ENCODE data around the gene DCUN1D2.
A peak's percentile ranks its signal among the peaks of the same experiment; 100 is the strongest.

DCUN1D2 gene

GRCh38 chr13:113495494-113496210 is 5.1 kb upstream of the DCUN1D2 start:
- DNase-seq (ENCODE audit: insufficient read length, low spot score) (no peak), FAIRE-seq (no peak)
- TF ChIP-seq PAX5 (IDR thresholded peaks at IDR 0.05; ENCODE audit: insufficient read depth, low read length, severe bottlenecking), result no peak

- TF ChIP-seq SPI1 (IDR thresholded peaks at IDR 0.05; ENCODE audit: low read depth, low read length) (no peak), POLR2A (IDR thresholded peaks at IDR 0.05; ENCODE audit: low read depth, low read length) (no peak), POU2F2 (IDR thresholded peaks at IDR 0.05; ENCODE audit: low read depth, low read length) (no peak), TAF1 (IDR thresholded peaks at IDR 0.05; ENCODE audit: low read depth, low read length) (no peak), POLR2AphosphoS5 (IDR thresholded peaks at IDR 0.05; ENCODE audit: low read depth, low read length) (no peak), PAX5 (IDR thresholded peaks at IDR 0.05; ENCODE audit: insufficient read depth, low read length, severe bottlenecking) (no peak)
- FAIRE-seq (peak; percentile 89), DNase-seq (ENCODE audit: insufficient read length, low spot score) (no peak)
Observed at GRCh38 chr13:113493315-113493951, 2.9 kb upstream of the DCUN1D2 start.

DNA sequence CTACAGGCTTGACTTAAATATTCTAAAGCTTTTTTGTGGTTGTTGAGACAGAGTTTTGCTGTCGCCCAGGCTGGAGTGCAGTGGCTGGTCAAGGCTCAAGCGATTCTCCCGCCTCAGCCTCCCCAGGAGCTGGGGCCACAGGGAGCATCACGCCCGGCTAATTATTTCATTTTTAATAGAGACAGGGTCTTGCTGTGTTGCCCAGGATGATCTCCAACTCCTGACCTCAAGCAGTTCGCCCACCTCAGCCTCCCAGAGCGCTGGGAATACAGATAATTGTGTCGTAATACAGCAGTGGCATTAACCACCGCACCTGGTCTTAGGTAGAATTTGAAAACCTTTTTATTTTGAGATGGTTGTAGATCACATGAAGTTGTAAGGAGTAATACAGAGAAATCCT is 1.5 kb upstream of the DCUN1D2 start:
- DNase-seq (ENCODE audit: insufficient read length, low spot score), result no peak
- TF ChIP-seq TAF1 (IDR thresholded peaks at IDR 0.05; ENCODE audit: low read depth, low read length) (no peak), SPI1 (IDR thresholded peaks at IDR 0.05; ENCODE audit: low read depth, low read length) (no peak)
- FAIRE-seq, result no peak

DNA sequence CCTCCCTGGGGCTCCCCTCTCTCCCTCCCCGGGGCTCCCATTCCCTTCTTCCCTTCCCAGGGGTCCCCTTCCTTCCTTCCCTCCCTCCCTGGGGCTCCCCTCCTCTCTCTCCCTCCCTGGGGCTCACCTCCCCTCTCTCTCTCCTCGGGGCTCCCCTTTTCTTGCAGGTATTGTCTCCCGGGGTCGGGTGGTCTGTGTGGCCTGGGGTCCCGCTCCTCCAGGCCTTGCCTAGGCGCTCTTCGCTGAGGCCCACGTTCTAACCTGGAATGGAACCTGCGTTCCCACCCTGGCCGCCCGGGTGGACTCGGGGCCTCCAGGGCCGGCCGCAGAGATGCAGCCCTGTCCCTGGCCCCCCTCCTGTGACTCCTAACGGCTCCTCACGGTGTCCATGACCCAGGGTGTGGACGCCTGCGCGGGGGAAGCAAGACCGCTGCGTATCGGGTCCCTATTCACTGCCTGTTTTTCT is 940 bp upstream of the DCUN1D2 start:
- DNase-seq (ENCODE audit: insufficient read length, low spot score) (no peak), FAIRE-seq (no peak)
- TF ChIP-seq TAF1 (IDR thresholded peaks at IDR 0.05; ENCODE audit: low read depth, low read length), result no peak

- TF ChIP-seq POLR2AphosphoS5 (IDR thresholded peaks at IDR 0.05; ENCODE audit: low read depth, low read length), result no peak
- no peak for TF ChIP-seq POU2F2 (IDR thresholded peaks at IDR 0.05; ENCODE audit: low read depth, low read length)
- TF ChIP-seq SPI1 (IDR thresholded peaks at IDR 0.05; ENCODE audit: low read depth, low read length), result no peak
- TF ChIP-seq PAX5 (IDR thresholded peaks at IDR 0.05; ENCODE audit: insufficient read depth, low read length, severe bottlenecking), result no peak
- DNase-seq (ENCODE audit: insufficient read length, low spot score), result peak; percentile 39
Observed at GRCh38 chr13:113489549-113490495, 689 bp downstream of the DCUN1D2 start.

GRCh38 chr13:113489171-113489548 is 1.4 kb downstream of the DCUN1D2 start:
- FAIRE-seq (no peak), DNase-seq (ENCODE audit: insufficient read length, low spot score) (no peak)
- TF ChIP-seq POU2F2 (IDR thresholded peaks at IDR 0.05; ENCODE audit: low read depth, low read length), result no peak
- no peak for TF ChIP-seq PAX5 (IDR thresholded peaks at IDR 0.05; ENCODE audit: insufficient read depth, low read length, severe bottlenecking)
- no peak for TF ChIP-seq TAF1 (IDR thresholded peaks at IDR 0.05; ENCODE audit: low read depth, low read length)
- no peak for TF ChIP-seq SPI1 (IDR thresholded peaks at IDR 0.05; ENCODE audit: low read depth, low read length)
- no peak for TF ChIP-seq POLR2AphosphoS5 (IDR thresholded peaks at IDR 0.05; ENCODE audit: low read depth, low read length)
- TF ChIP-seq POLR2A (IDR thresholded peaks at IDR 0.05; ENCODE audit: low read depth, low read length), result no peak

More at GRCh38 chr13:113489549-113490495, 689 bp downstream of the DCUN1D2 start:
- no peak for FAIRE-seq

- peak; percentile 57 for TF ChIP-seq SPI1 (IDR thresholded peaks at IDR 0.05; ENCODE audit: low read depth, low read length)
- no peak for TF ChIP-seq POLR2AphosphoS5 (IDR thresholded peaks at IDR 0.05; ENCODE audit: low read depth, low read length)
- no peak for TF ChIP-seq PAX5 (IDR thresholded peaks at IDR 0.05; ENCODE audit: insufficient read depth, low read length, severe bottlenecking)
- no peak for TF ChIP-seq POU2F2 (IDR thresholded peaks at IDR 0.05; ENCODE audit: low read depth, low read length)
- TF ChIP-seq POLR2A (IDR thresholded peaks at IDR 0.05; ENCODE audit: low read depth, low read length), result no peak
- no peak for TF ChIP-seq TAF1 (IDR thresholded peaks at IDR 0.05; ENCODE audit: low read depth, low read length)
- FAIRE-seq (no peak), DNase-seq (ENCODE audit: insufficient read length, low spot score) (no peak)
Observed at GRCh38 chr13:113488283-113488682, 2.2 kb downstream of the DCUN1D2 start.

DNA sequence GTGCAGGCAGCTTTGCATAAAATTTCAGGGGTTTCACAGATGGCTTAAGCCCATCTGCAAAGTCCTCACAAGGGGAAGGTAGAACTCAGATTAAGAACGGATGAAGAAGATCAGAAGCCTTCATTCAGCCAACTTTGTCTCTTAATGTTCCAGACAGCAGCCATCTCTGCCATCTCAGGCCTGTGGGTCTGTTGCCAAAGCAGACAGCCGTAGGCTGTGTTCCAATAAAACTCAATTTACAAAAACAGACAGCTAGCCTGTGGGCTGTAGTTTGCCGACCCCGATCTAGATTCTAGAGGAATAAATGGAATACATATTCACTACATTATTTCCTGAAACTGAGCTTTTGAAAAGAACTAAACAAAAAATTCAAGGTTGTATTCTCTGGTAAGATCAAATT is 3.8 kb downstream of the DCUN1D2 start:
- TF ChIP-seq SPI1 (IDR thresholded peaks at IDR 0.05; ENCODE audit: low read depth, low read length), result no peak
- no peak for TF ChIP-seq POLR2A (IDR thresholded peaks at IDR 0.05; ENCODE audit: low read depth, low read length)
- no peak for DNase-seq (ENCODE audit: insufficient read length, low spot score)
- FAIRE-seq, result no peak

DNA sequence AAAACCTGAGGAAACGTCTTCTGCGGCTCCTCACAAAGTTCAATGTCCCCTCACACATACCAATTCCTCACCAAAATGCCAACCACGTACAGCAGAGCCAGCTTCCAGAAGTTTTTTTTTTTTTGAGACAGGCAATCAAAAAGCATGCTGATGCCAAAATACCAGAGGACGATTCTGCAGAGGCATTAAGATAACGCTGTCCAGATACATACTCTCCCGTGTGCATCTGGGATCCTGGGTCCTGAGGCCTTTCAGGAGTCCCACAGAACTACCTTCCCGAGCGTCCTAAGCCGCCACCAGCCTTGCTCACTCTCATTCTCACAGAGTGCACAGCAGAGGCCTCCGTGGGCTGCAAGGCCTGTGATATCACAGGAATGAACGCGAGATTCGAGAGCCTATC is 5.0 kb downstream of the DCUN1D2 start:
- no peak for DNase-seq (ENCODE audit: insufficient read length, low spot score)
- TF ChIP-seq POLR2AphosphoS5 (IDR thresholded peaks at IDR 0.05; ENCODE audit: low read depth, low read length) (no peak), PAX5 (IDR thresholded peaks at IDR 0.05; ENCODE audit: insufficient read depth, low read length, severe bottlenecking) (no peak), SPI1 (IDR thresholded peaks at IDR 0.05; ENCODE audit: low read depth, low read length) (no peak), POLR2A (IDR thresholded peaks at IDR 0.05; ENCODE audit: low read depth, low read length) (no peak), TAF1 (IDR thresholded peaks at IDR 0.05; ENCODE audit: low read depth, low read length) (no peak)
- no peak for FAIRE-seq
